GM12892 (cell line): Measurements from ENCODE around the gene REEP2.
A peak's percentile ranks its signal among the peaks of the same experiment; 100 is the strongest.

Source experiments
- DNase-seq: peaks from one replicate; pipeline ENCODE4 v3.0.0; 2011; ENCODE audit not compliant: insufficient read length
- FAIRE-seq: peaks from 2 replicates; lab custom pipeline; 2011; peaks lifted over from hg19 to GRCh38; lab: Jason Lieb, UNC
- POLR2A ChIP-seq: IDR thresholded peaks from 2 replicates; pipeline ENCODE4 v1.6.1; 2011; ENCODE audit warnings: low read depth, low read length, control low read depth
- POLR2AphosphoS5 ChIP-seq: IDR thresholded peaks from 2 replicates; pipeline ENCODE4 v1.6.1; 2011; ENCODE audit warnings: low read depth, low read length, control low read depth
- TAF1 ChIP-seq: IDR thresholded peaks from 2 replicates; pipeline ENCODE4 v1.6.1; 2011; ENCODE audit warnings: low read depth, mild to moderate bottlenecking, control low read depth, low read length, borderline replicate concordance

The REEP2 gene

DNA sequence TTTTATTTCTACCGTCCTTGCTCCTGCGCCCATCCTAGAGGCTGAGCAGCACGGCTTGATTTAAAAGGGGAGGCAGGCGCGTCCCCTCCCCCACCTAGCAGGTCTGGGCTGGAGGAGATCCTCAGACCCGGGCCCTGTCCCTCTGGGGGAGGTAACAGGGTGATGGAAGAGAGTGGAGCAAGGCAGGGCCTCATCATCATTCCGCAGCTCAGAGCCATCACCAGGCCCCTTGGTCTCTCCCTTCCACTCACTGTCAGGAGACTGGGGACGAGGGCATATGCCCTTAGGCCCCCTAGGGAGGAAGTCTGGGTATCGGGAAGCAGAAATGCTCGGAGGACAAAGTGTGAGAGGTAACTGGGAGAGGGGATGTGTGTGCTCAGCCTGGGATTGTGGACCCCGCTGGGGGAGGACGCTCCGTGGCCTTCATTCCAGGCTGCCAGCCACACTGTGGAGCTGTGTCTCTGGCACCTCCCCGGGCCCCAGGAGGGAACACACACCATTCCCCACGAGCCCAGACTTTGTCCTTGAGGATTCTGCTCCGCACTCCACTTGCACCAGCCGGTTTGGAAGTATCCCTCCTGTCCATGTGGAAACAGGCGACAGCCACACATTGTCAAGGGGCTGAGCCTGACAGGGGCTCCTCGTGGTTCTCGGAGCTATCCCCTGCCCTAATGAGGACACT, 761 bp downstream of the REEP2 start:
- FAIRE-seq, result no peak
- DNase-seq, result peak; percentile 40
- TF ChIP-seq POLR2A (no peak), POLR2AphosphoS5 (no peak), TAF1 (no peak)

- TF ChIP-seq TAF1, result no peak
- TF ChIP-seq POLR2A, result no peak
- TF ChIP-seq POLR2AphosphoS5, result no peak
- DNase-seq, result no peak
- no peak for FAIRE-seq
Observed at GRCh38 chr5:138440159-138441073, 1.6 kb downstream of the REEP2 start.

GRCh38 chr5:138441221-138441620, 2.4 kb downstream of the REEP2 start:
- TF ChIP-seq TAF1 (no peak), POLR2A (no peak), POLR2AphosphoS5 (no peak)
- FAIRE-seq, result no peak
- no peak for DNase-seq

GRCh38 chr5:138444078-138444773, 5.4 kb downstream of the REEP2 start:
- TF ChIP-seq POLR2A (no peak), TAF1 (no peak), POLR2AphosphoS5 (no peak)
- DNase-seq (no peak), FAIRE-seq (no peak)

GRCh38 chr5:138444774-138445546, 6.1 kb downstream of the REEP2 start:
- FAIRE-seq (no peak), DNase-seq (no peak)
- TF ChIP-seq POLR2A (no peak), POLR2AphosphoS5 (no peak), TAF1 (no peak)

DNA sequence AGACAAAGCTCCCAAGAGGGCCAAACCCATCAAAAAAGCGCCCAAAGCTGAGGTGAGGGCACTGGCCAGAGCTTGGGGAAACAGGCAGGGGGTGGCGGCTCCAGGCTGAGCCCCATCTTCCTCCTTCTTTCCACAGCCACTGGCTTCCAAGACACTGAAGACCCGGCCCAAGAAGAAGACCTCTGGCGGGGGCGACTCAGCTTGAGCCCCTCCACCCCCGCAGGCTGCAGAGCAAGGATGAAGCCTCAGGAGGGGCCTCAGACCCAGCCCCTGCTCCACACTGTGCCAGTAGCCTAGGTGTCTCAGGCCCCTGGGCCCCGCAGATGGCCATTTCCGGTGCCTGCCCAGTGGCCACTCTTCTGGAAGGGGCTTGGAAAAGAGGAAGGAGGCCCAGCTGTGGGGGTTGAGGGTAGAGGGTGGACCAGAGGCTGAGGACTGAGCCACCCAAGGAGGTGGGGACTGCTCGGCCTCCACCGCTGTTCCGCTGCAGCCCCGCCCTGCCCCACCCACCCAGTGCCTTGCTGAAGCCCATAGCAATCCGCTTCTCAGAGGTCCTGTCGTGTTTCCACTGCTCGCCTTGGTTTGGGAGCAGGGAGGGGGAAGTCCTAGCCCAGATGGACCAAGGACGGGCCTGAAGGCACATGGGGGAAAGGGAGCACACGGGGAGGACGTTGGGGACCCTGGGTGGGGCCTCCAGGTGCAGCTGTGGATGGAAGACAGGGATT, 6.9 kb downstream of the REEP2 start:
- DNase-seq (no peak), FAIRE-seq (no peak)
- TF ChIP-seq TAF1, result no peak
- no peak for TF ChIP-seq POLR2A
- no peak for TF ChIP-seq POLR2AphosphoS5

DNA sequence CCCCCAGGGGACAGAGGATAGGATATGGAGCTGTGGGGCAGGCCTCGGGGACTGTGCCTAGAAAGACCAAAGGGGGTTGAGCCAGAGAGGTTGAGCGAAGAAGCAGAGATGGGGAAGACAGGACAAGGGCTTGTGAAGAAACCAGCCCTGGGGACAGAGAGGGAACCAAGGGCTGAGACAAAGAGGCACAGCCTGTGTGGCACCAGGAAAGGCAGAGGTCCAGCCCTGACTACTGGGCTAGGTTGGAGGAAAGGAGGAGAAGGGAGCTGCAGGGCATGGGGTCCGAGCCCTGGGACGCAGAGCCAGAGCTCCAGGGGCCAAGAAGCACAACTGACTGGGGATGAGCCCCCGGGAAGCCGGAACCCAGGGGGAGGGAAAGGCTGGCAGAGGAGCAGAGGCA, 9.2 kb downstream of the REEP2 start:
- no peak for TF ChIP-seq POLR2AphosphoS5
- no peak for TF ChIP-seq POLR2A
- TF ChIP-seq TAF1, result no peak
- no peak for DNase-seq
- no peak for FAIRE-seq

- TF ChIP-seq POLR2AphosphoS5 (no peak), POLR2A (no peak), TAF1 (no peak)
- FAIRE-seq (no peak), DNase-seq (no peak)
Observed at GRCh38 chr5:138448481-138449398, 9.9 kb downstream of the REEP2 start.

GRCh38 chr5:138449501-138450239, 10.8 kb downstream of the REEP2 start:
- TF ChIP-seq POLR2AphosphoS5, result no peak
- TF ChIP-seq TAF1, result no peak
- FAIRE-seq (peak; percentile 89), DNase-seq (peak; percentile 96)
